UCSD-AML1 (cell line): ENCODE results near the gene RECQL.
"Not testable (repeated sequence)": the region's sequence is repeated elsewhere in the genome, so short reads cannot be mapped to it uniquely, and the experiment has no call there.

Source experiments
- DNase-seq: peaks from one replicate; lab custom pipeline; 2025; ENCODE audit not compliant: unreplicated experiment; lab: John Stamatoyannopoulos, UW

RECQL gene

GRCh38 chr12:21505888-21506287 is 4.5 kb upstream of the RECQL start:
- no peak for DNase-seq

- DNase-seq, result no peak
Observed at GRCh38 chr12:21502872-21503271, 1.4 kb upstream of the RECQL start.

GRCh38 chr12:21502164-21502496 is 695 bp upstream of the RECQL start:
- DNase-seq, result peak; percentile 59

- no peak for DNase-seq
Observed at GRCh38 chr12:21500786-21501257, 613 bp downstream of the RECQL start.

GRCh38 chr12:21499765-21500164 is 1.7 kb downstream of the RECQL start:
- DNase-seq, result no peak

- no peak for DNase-seq
Observed at GRCh38 chr12:21485998-21486397, 15.4 kb downstream of the RECQL start.

GRCh38 chr12:21483531-21483930 is 17.9 kb downstream of the RECQL start:
- no peak for DNase-seq

GRCh38 chr12:21478756-21479455 is 22.5 kb downstream of the RECQL start:
- DNase-seq, result peak; percentile 73

- no peak for DNase-seq
Observed at GRCh38 chr12:21476949-21477348, 24.5 kb downstream of the RECQL start.

GRCh38 chr12:21475552-21475951 is 25.9 kb downstream of the RECQL start:
- DNase-seq, result no peak

- no peak for DNase-seq
Observed at GRCh38 chr12:21472197-21472823, 29.1 kb downstream of the RECQL start.

- no peak for DNase-seq
Observed at GRCh38 chr12:21471294-21471693, 30.1 kb downstream of the RECQL start.

- not testable (repeated sequence) for DNase-seq
Observed at GRCh38 chr12:21467334-21467733, 34.1 kb downstream of the RECQL start.

- no peak for DNase-seq
Observed at GRCh38 chr12:21459474-21459873, 42.0 kb downstream of the RECQL start.

GRCh38 chr12:21456291-21456780 is 45.1 kb downstream of the RECQL start:
- no peak for DNase-seq

GRCh38 chr12:21453312-21453852 is 48.1 kb downstream of the RECQL start:
- DNase-seq, result no peak

- no peak for DNase-seq
Observed at GRCh38 chr12:21451529-21451928, 49.9 kb downstream of the RECQL start.

GRCh38 chr12:21444193-21445146 is 57.0 kb downstream of the RECQL start:
- no peak for DNase-seq

GRCh38 chr12:21439347-21439746 is 62.1 kb downstream of the RECQL start:
- DNase-seq, result no peak

GRCh38 chr12:21438643-21439042 is 62.8 kb downstream of the RECQL start:
- DNase-seq, result no peak

GRCh38 chr12:21434699-21435098 is 66.7 kb downstream of the RECQL start:
- DNase-seq, result no peak
